ENCODE measurements around the gene LAMTOR1. TPM values are rescaled to one million over a fixed set of nuclear protein-coding genes. Genes with fewer than 3 reads are reported as not detected.

The LAMTOR1 gene
- polyA plus RNA-seq, 1 donor: 111 TPM

Other genes with a start within 250 kb of the LAMTOR1 start
- 1.4 TPM for gene DEFB131B, start 224.8 kb downstream of the LAMTOR1 start, polyA plus RNA-seq (ENCODE audit: insufficient read length)
- 10.4 TPM for gene XNDC1N, start 174.7 kb downstream of the LAMTOR1 start, polyA plus RNA-seq (ENCODE audit: insufficient read length)
- 46.7 TPM for gene RNF121, start 174.3 kb downstream of the LAMTOR1 start, polyA plus RNA-seq (ENCODE audit: insufficient read length)
- gene IL18BP, start 104.4 kb downstream of the LAMTOR1 start, polyA plus RNA-seq (ENCODE audit: insufficient read length): 16.8 TPM
- 300 TPM for gene NUMA1, start 22.8 kb downstream of the LAMTOR1 start, polyA plus RNA-seq (ENCODE audit: insufficient read length)
- 33.1 TPM for gene LRRC51, start 22.4 kb downstream of the LAMTOR1 start, polyA plus RNA-seq (ENCODE audit: insufficient read length)
- not detected for gene TOMT, start 2.6 kb upstream of the LAMTOR1 start, polyA plus RNA-seq (ENCODE audit: insufficient read length)
- 51.8 TPM for gene ANAPC15, start 9.4 kb upstream of the LAMTOR1 start, polyA plus RNA-seq (ENCODE audit: insufficient read length)
- 1.1 TPM for gene FOLR3, start 32.4 kb upstream of the LAMTOR1 start, polyA plus RNA-seq (ENCODE audit: insufficient read length)
- gene FOLR1, start 88.8 kb upstream of the LAMTOR1 start, polyA plus RNA-seq (ENCODE audit: insufficient read length): 50.8 TPM
- 8.7 TPM for gene FOLR2, start 113.5 kb upstream of the LAMTOR1 start, polyA plus RNA-seq (ENCODE audit: insufficient read length)
- gene INPPL1, start 121.5 kb upstream of the LAMTOR1 start, polyA plus RNA-seq (ENCODE audit: insufficient read length): 178 TPM
- not detected for gene PHOX2A, start 140.9 kb upstream of the LAMTOR1 start, polyA plus RNA-seq (ENCODE audit: insufficient read length)